OCI-LY3 (cell line): ENCODE measurements around the gene FLACC1.

Experiments used
- H2AFZ ChIP-seq: fragments of 200-600, 300-600 bp; shearing (Covaris generic); 2 replicates; pipeline ENCODE4 v1.6.0; 2014; ENCODE audit warnings: antibody characterized with exemption, low read depth, low read length
- H3K27ac ChIP-seq: fragments of 200-600, 300-600 bp; sonication (generic); 2 replicates; pipeline ENCODE4 v1.5.1; 2014; ENCODE audit warnings: mild to moderate bottlenecking, low read length, moderate library complexity, mixed read lengths
- H3K27me3 ChIP-seq: fragments of 200-600, 300-600 bp; sonication (generic); 2 replicates; pipeline ENCODE4 v1.6.1; 2014; ENCODE audit warnings: low read depth, low read length, mixed read lengths
- H3K36me3 ChIP-seq: fragments of 200-600, 300-600 bp; sonication (generic); replicated peaks from 2 replicates; pipeline ENCODE3; 2014; ENCODE audit warnings: low read depth, low read length, mixed read lengths
- H3K4me1 ChIP-seq: fragments of 300-600, 200-600 bp; sonication (generic); 2 replicates; pipeline ENCODE4 v1.6.1; 2014; ENCODE audit warnings: low read length, mixed read lengths
- H3K4me2 ChIP-seq: fragments of 200-600, 300-600 bp; sonication (generic); 2 replicates; pipeline ENCODE4 v1.6.1; 2014; ENCODE audit warnings: low read length, mixed read lengths
- H3K4me3 ChIP-seq: fragments of 300-600, 200-600 bp; sonication (generic); 2 replicates; pipeline ENCODE4 v1.5.1; 2014; ENCODE audit warnings: antibody characterized with exemption, mild to moderate bottlenecking, low read length, moderate library complexity
- H3K79me2 ChIP-seq: fragments of 300-600, 200-600 bp; shearing (Covaris generic); 2 replicates; pipeline ENCODE4 v1.6.1; 2014; ENCODE audit warnings: mild to moderate bottlenecking, low read length, mixed read lengths
- H3K9ac ChIP-seq: fragments of 300-600, 200-600 bp; shearing (Covaris generic); 2 replicates; pipeline ENCODE4 v1.6.0; 2014; ENCODE audit warnings: mild to moderate bottlenecking, low read length, moderate library complexity
- H3K9me3 ChIP-seq: fragments of 200-600, 300-600 bp; shearing (Covaris generic); 2 replicates; pipeline ENCODE4 v1.6.1; 2014; ENCODE audit warnings: low read length, mixed read lengths; ENCODE audit not compliant: insufficient read depth
- H4K20me1 ChIP-seq: fragments of 200-600, 300-600 bp; sonication (generic); 2 replicates; pipeline ENCODE4 v1.6.1; 2016; ENCODE audit warnings: low read length, mixed read lengths; ENCODE audit not compliant: insufficient read depth
- CTCF ChIP-seq: fragments of 200-600, 300-600 bp; sonication (generic); IDR thresholded peaks from 2 replicates; pipeline ENCODE4 v1.5.1; 2014; ENCODE audit warnings: antibody characterized with exemption, low read length, low read depth
- EZH2phosphoT487 ChIP-seq: fragments of 200-600 bp; shearing (Covaris generic); IDR thresholded peaks from 2 replicates; pipeline ENCODE4 v1.6.1; 2018; ENCODE audit warnings: antibody characterized with exemption, mixed run types, low read depth

FLACC1 gene

DNA sequence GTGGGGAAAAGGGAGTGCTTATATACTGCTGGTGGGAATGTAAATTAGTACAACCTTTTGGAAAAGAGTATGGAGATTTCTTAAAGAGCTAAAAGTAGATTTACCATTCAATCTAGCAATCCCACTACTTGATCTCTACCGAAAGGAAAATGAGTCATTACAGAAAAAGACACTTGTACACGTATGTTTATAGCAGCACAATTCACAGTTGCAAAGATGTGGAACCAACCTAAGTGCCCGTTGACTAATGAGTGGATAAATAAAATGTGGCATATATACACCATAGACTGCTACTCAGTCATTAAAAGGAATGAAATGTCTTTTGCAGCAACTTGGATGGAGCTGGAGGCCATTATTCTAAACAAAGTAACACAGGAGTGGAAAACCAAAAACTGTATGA lies 29.5 kb downstream of the FLACC1 start:
- Histone ChIP-seq H3K27me3 (no peaks in the 10 kb centered on the region), H3K79me2 (no peaks in the 10 kb centered on the region), H4K20me1 (no peaks in the 10 kb centered on the region), H3K4me1 (no peaks in the 10 kb centered on the region; the same call in 1 of the 2 replicates), H3K9ac (no peak overlapping the region), H3K36me3 (no peaks in the 10 kb centered on the region), H2AFZ (no peak overlapping the region), H3K4me3 (no peak overlapping the region), H3K27ac (no peak overlapping the region), H3K9me3 (no peaks in the 10 kb centered on the region), H3K4me2 (no peak overlapping the region)
- TF ChIP-seq CTCF, result no peak
- TF ChIP-seq EZH2phosphoT487, result no peak

DNA sequence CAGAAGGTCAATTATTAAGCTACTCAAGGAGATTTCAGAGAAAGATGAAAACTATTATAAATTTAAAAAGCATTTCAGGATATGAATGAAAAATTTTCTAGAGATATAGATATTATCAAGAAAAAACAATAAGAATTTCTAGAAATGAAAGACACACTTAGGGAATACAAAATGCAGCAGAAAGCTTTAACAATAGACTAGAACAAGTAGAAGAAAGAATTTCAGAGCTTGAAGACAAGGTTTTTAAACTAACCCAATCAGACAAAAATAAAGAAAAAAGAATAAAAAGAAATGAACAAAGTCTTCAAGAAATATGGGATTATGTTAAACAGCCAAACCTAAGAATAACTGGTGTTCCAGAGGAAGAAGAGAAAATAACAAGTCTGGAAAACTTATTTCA lies 34.4 kb downstream of the FLACC1 start:
- H3K4me3 ChIP-seq, result no peak overlapping the region
- H3K4me1 ChIP-seq, result no peaks in the 10 kb centered on the region; the same call in 1 of the 2 replicates
- H3K4me2 ChIP-seq, result no peak overlapping the region
- H3K79me2 ChIP-seq, result no peaks in the 10 kb centered on the region
- TF ChIP-seq CTCF (no peak), EZH2phosphoT487 (no peak)
- H3K9me3 ChIP-seq, result peaks cover 5% of the 10 kb centered on the region
- H3K9ac ChIP-seq, result no peak overlapping the region
- no peaks in the 10 kb centered on the region for H4K20me1 ChIP-seq
- no peaks in the 10 kb centered on the region for H3K36me3 ChIP-seq
- H3K27me3 ChIP-seq, result no peaks in the 10 kb centered on the region
- H3K27ac ChIP-seq, result no peak overlapping the region
- H2AFZ ChIP-seq, result no peak overlapping the region

GRCh38 chr2:201320701-201321100 lies 36.4 kb downstream of the FLACC1 start:
- no peak overlapping the region for H3K9ac ChIP-seq
- H3K27me3 ChIP-seq, result no peaks in the 10 kb centered on the region

DNA sequence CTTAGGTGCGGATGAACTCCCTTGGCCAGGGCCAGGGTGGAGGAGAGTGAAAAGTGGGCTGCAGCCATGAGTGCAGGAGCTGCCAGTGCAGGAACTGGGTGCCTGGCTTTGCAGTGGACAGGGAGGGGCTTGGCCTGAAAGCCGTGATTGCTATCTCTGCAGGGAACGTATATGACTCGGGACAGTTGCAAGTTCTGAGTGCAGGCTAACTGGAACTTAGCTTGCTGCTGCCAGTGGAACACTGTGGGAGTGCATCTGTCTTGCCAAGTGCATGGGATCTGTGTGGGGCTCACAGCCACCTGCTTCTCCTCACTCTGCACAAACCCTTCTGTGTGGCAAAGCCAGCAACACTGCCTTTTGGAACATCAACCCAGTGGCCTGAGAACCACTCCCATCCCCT lies 36.9 kb downstream of the FLACC1 start:
- Histone ChIP-seq H3K9me3 (peaks cover 5% of the 10 kb centered on the region), H3K36me3 (no peaks in the 10 kb centered on the region), H3K27ac (no peak overlapping the region)

More at GRCh38 chr2:201320701-201321100, 36.4 kb downstream of the FLACC1 start:
- Histone ChIP-seq H4K20me1 (no peaks in the 10 kb centered on the region), H3K36me3 (no peaks in the 10 kb centered on the region), H3K4me1 (no peaks in the 10 kb centered on the region), H3K9me3 (peaks cover 5% of the 10 kb centered on the region), H3K27ac (no peak overlapping the region), H2AFZ (no peak overlapping the region), H3K4me3 (no peak overlapping the region), H3K79me2 (no peaks in the 10 kb centered on the region), H3K4me2 (no peak overlapping the region)
- TF ChIP-seq EZH2phosphoT487 (no peak), CTCF (no peak)

More for the DNA sequence above, 36.9 kb downstream of the FLACC1 start:
- H3K79me2 ChIP-seq, result no peaks in the 10 kb centered on the region
- no peaks in the 10 kb centered on the region for H3K27me3 ChIP-seq
- no peak overlapping the region for H3K9ac ChIP-seq
- no peak overlapping the region for H3K4me2 ChIP-seq
- no peaks in the 10 kb centered on the region for H3K4me1 ChIP-seq
- H3K4me3 ChIP-seq, result no peak overlapping the region
- no peak overlapping the region for H2AFZ ChIP-seq
- H4K20me1 ChIP-seq, result no peaks in the 10 kb centered on the region
- TF ChIP-seq CTCF (no peak), EZH2phosphoT487 (no peak)
